ENCODE results near the gene PTGFR.

DNA sequence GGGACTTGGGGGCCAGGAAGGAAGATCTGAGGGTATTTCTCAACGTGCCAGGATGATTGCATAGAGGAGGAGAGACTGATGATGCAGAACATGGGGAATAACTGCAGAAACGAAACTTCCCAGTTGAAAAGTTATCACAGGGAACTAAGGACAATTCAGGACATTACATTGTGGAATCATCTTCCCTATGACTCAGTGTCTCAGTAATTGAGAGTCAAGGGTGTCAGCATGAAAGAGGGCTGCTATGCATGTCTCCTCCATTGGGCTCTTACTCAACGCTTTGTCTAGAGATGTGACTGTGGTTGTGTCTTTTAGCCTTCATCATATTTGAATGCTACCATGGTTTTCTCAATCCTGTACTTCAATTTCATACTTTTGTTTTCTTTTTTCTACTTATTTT lies 48.9 kb upstream of the PTGFR start:
- TF ChIP-seq, protein P1, sequence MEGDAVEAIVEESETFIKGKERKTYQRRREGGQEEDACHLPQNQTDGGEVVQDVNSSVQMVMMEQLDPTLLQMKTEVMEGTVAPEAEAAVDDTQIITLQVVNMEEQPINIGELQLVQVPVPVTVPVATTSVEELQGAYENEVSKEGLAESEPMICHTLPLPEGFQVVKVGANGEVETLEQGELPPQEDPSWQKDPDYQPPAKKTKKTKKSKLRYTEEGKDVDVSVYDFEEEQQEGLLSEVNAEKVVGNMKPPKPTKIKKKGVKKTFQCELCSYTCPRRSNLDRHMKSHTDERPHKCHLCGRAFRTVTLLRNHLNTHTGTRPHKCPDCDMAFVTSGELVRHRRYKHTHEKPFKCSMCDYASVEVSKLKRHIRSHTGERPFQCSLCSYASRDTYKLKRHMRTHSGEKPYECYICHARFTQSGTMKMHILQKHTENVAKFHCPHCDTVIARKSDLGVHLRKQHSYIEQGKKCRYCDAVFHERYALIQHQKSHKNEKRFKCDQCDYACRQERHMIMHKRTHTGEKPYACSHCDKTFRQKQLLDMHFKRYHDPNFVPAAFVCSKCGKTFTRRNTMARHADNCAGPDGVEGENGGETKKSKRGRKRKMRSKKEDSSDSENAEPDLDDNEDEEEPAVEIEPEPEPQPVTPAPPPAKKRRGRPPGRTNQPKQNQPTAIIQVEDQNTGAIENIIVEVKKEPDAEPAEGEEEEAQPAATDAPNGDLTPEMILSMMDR (IDR thresholded peaks at IDR 0.05) = no peak
- TF ChIP-seq POLR2AphosphoS5 (IDR thresholded peaks at IDR 0.05) (no peak), EP300 (IDR thresholded peaks at IDR 0.05) (no peak), POLR2A (IDR thresholded peaks at IDR 0.05) (no peak)
